GM12873 (cell line): ENCODE data around the gene TBC1D7.

ENCODE experiments used
- CTCF ChIP-seq: IDR thresholded peaks from 2 replicates; pipeline ENCODE4 v1.5.1; 2012; ENCODE audit warnings: low read depth, mild to moderate bottlenecking, moderate library complexity, low read length, control low read depth; ENCODE audit not compliant: insufficient read depth; ENCODE audit errors: missing control alignments

Gene TBC1D7

DNA sequence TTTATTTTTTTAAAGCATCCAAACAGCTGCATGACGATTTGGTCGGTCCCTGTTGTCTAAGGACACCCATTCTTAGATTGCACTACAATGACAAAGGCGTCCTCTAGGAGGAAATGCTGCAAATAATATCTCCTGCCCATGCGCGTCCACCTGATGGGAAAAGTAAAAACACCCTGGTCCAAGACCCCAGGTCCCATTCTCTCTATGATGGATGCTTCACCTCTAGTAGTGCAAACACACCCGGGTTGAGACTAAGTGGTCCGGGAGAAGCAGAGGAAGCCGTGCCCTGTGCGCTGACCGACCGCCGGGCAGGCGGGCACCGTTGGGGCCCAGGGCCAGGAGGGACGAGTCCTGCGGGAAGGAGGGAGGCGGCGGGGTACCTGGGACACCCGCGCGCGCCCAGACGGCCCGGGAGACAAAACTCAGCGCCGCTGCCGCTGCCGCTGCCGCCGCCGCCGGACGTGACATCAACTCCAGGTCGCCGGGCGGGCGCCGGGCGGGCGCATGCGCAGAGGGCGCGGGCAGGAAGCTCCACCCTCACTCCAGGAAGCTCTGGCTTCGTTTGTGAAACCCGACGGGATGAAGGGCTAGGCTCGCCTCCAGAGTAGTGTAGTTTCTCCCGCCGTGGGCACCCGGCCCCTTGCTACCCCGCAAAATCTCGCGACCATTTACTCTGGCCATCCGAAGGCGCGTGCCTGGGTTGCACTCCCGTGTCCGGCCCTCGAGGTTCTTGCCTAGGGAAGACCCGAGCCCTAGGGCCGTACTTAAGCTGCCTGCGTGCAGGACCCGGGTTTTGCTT, at the start of gene TBC1D7:
TBC1D7 (minus strand) TSS at position 462 of the 799 bp plus-strand sequence. CDS start 1,639 bp downstream, outside the sequence.
- peak; percentile 32 for TF ChIP-seq CTCF

DNA sequence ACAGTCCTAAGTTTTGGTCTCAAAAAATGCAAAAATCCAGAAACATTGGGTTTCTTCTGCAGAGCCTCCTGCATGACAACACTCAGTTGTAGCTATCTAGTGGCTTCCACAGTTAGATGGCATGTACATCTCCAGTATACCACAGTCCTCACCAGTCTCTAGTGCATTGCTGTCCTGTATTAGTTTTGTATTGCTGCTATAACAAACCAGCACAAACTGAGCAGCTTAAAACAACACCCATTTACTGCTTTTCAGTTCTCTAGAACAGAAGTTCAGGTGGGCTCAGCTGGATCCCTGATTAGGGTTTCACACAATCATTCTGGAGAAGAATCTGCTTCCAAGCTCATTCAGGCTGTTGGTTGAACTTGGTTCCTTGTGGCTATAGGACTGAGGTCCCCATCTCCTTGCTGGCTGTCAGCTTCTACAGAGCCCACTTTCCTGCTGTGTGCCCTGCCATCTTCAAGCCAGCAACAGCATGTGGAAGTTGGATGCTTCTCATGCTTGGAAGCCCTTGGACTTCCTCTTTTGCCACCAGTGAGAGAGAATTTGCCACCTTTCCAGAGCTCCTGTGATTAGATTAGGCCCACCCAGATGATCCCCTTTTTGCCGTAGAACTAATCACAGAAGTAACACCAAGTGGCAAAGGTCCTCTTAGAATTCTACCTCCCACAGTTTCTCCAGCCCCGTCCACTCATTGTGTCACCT, 48.9 kb upstream of the TBC1D7 start:
- no peak for TF ChIP-seq CTCF

- TF ChIP-seq CTCF: no peak
Measured at GRCh38 chr6:13375360-13375878, 47.1 kb upstream of the TBC1D7 start.

- TF ChIP-seq CTCF: no peak
Measured at GRCh38 chr6:13373919-13374318, 45.6 kb upstream of the TBC1D7 start.

- TF ChIP-seq CTCF: no peak
Measured at GRCh38 chr6:13373488-13373886, 45.1 kb upstream of the TBC1D7 start.

- TF ChIP-seq CTCF: no peak
Measured at GRCh38 chr6:13372688-13373487, 44.6 kb upstream of the TBC1D7 start.
